Nephron (organoid): Measurements from ENCODE around the gene NFKBIL1.

Experiments
- H3K27ac Mint-ChIP-seq, 3 experiments: 2 replicates each; pipeline ENCODE4 v1.8.0; 2020; ENCODE audit warnings: mixed read lengths in 3 of 3, mild to moderate bottlenecking in 2 of 3, moderate library complexity in 1 of 3
- H3K27me3 Mint-ChIP-seq: 2 replicates; pipeline ENCODE4 v1.8.0; 2021; ENCODE audit warnings: low read depth, mild to moderate bottlenecking, moderate library complexity, mixed read lengths
- H3K36me3 Mint-ChIP-seq: 2 replicates; pipeline ENCODE4 v1.8.0; 2020; ENCODE audit warnings: low read depth, mixed read lengths
- H3K4me1 Mint-ChIP-seq: 2 replicates; pipeline ENCODE4 v1.8.0; 2020; ENCODE audit warnings: mixed read lengths
- H3K4me3 Mint-ChIP-seq, 3 experiments: 2 replicates each; pipeline ENCODE4 v1.8.0; 2020; ENCODE audit warnings: mild to moderate bottlenecking in 3 of 3, mixed read lengths in 3 of 3, moderate library complexity in 2 of 3
- H3K9me3 Mint-ChIP-seq: 2 replicates; pipeline ENCODE4 v1.8.0; 2020; ENCODE audit warnings: mixed read lengths
- CTCF ChIP-seq, 3 experiments: fragments of 200-600 bp; sonication (generic); IDR thresholded peaks; one replicate each; pipeline ENCODE4 v1.5.0; 2021; ENCODE audit warnings: antibody characterized with exemption in 3 of 3; ENCODE audit not compliant: unreplicated experiment in 3 of 3

The NFKBIL1 gene

GRCh38 chr6:31544676-31545075 is 2.7 kb upstream of the NFKBIL1 start:
- no peak for TF ChIP-seq CTCF (IDR thresholded peaks at IDR 0.05; ENCODE audit: unreplicated experiment in 3 of 3)
- peaks cover 27% of the 10 kb centered on the region for H3K36me3 Mint-ChIP-seq
- H3K4me1 Mint-ChIP-seq = peaks cover 48% of the 10 kb centered on the region
- peak overlapping the region in 2 of 3 experiments; percentile 3 to 30 for H3K27ac Mint-ChIP-seq
- no peaks in the 10 kb centered on the region for H3K9me3 Mint-ChIP-seq
- H3K27me3 Mint-ChIP-seq = no peaks in the 10 kb centered on the region
- peak overlapping the region; percentile 50 to 70 (median 54) for H3K4me3 Mint-ChIP-seq

DNA sequence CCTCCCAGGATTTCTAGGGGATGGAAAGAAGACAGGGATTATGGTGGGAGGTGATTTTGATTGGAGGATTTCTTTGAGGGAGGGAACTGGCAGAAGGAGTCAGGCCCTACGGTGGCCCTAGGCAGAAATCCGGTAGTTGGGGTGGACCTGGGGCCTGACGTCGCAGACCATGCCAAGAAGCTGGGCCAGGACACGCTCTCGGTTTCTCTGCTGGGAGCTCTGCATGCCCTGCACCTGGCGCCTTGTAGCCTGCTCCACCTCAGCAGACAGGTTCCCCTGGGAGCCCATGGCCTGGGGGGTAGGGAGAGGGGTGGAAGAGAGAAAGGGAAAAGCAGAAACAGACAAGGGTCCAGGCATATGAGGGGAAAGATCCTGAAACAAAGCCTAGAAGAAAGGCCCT is 2.1 kb upstream of the NFKBIL1 start:
- no peaks in the 10 kb centered on the region for H3K27me3 Mint-ChIP-seq
- H3K27ac Mint-ChIP-seq = peak overlapping the region in 2 of 3 experiments; percentile 5 to 48
- H3K36me3 Mint-ChIP-seq = peaks cover 24% of the 10 kb centered on the region
- no peaks in the 10 kb centered on the region for H3K9me3 Mint-ChIP-seq
- H3K4me3 Mint-ChIP-seq = peak overlapping the region; percentile 83 to 89 (median 84)
- H3K4me1 Mint-ChIP-seq = peaks cover 41% of the 10 kb centered on the region
- no peak for TF ChIP-seq CTCF (IDR thresholded peaks at IDR 0.05; ENCODE audit: unreplicated experiment in 3 of 3)

DNA sequence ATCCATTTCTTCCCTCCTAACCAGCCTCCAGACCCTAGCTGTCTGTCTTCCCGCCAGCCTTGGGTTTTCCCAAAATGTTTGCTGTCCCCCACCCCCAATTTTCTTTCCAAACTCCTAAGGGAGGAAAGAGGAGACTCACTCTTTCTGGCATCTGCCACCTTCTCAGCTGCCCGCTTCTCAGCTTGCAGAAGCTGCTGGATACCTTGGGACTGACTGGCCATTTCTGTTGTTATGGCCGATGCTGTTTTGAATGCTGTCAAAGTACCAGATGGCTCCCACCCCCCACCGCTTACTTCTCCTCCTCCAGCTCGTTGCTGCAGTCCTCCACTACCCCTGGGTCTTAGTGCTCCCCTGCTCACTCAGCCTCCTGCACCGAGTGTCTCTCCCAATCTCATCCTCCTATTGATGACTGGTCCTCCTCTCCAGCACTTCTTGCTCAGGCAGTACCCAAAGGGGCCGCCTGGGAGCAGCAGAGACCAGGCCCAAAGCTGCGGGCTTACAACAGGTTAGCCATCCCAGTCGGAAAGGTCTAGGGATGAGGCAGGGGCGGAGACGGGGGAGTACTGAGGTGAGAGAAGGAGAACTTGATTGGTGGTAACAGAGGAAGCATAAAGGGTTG is 960 bp upstream of the NFKBIL1 start, which contains the start of gene ATP6V1G2:
Gene ATP6V1G2 (minus strand): TSS at position 270 of the 619 bp plus-strand sequence. CDS start 49 bp downstream, at position 221.
- Mint-ChIP-seq H3K4me3 (peak within 1 kb of the TSS; percentile 83 to 89 (median 84)), H3K4me1 (peaks cover 34% of the 10 kb centered on the region), H3K36me3 (peaks cover 23% of the 10 kb centered on the region), H3K27me3 (no peaks in the 10 kb centered on the region), H3K27ac (peak within 1 kb of the TSS; percentile 29 to 89 (median 77)), H3K9me3 (no peaks in the 10 kb centered on the region)
- peak; percentile 92 to 98 (median 95) for TF ChIP-seq CTCF (IDR thresholded peaks at IDR 0.05; ENCODE audit: unreplicated experiment in 3 of 3)

DNA sequence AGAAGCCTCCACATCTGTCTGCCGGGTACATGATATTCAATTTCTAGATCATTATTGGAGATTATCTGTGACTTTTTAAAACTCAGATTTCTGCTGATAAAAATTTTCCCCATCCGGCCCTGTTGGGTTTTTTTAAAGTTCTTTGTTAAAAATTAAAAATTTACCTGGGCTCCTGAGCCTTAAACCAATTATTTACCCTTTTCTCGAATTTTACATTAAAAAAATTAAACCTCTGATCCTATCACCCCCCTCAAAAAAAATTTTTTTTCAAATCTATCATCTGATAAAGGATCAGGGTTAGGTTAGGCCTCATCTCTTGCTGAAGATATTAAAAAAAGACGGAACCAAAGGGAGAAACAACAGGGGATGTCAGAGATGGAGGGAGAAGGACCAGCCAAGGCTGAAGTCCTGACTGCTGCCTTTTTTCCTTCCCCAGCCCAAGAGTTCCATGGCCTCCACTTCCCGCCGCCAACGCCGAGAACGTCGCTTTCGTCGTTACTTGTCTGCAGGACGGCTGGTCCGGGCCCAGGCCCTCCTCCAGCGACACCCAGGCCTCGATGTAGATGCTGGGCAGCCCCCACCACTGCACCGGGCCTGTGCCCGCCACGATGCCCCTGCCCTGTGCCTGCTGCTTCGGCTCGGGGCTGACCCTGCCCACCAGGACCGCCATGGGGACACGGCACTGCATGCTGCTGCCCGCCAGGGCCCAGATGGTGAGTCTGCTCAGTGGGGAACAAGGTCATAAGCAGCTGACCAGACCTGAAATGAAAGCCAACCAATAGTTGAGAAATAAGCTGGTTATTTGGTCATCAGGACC is 527 bp downstream of the NFKBIL1 start:
- no peaks in the 10 kb centered on the region for H3K27me3 Mint-ChIP-seq
- peak overlapping the region; percentile 29 to 89 (median 77) for H3K27ac Mint-ChIP-seq
- H3K4me3 Mint-ChIP-seq = peak overlapping the region; percentile 83 to 89 (median 84)
- H3K4me1 Mint-ChIP-seq = peaks cover 34% of the 10 kb centered on the region
- no peaks in the 10 kb centered on the region for H3K9me3 Mint-ChIP-seq
- peaks cover 24% of the 10 kb centered on the region for H3K36me3 Mint-ChIP-seq
- no peak for TF ChIP-seq CTCF (IDR thresholded peaks at IDR 0.05; ENCODE audit: unreplicated experiment in 3 of 3)

DNA sequence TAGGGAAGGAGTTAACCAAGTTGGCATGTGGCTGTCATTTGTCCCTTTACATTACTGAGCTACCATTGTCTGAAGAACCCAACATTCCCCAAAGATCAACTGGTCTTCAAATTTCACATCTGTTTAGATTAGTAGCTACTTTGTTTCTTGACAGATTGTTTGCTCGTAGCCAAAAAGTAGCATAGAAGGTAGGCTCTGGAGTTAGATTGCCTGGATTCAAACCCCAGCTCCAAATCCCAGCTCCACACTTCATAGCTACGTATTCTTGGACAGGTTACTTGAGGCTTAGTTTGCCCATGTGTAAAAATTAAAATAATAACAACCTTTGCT is 1.1 kb downstream of the NFKBIL1 start:
- no peak for TF ChIP-seq CTCF (IDR thresholded peaks at IDR 0.05; ENCODE audit: unreplicated experiment in 3 of 3)
- H3K27ac Mint-ChIP-seq = peak overlapping the region in 2 of 3 experiments; percentile 40 to 89
- peaks cover 34% of the 10 kb centered on the region for H3K4me1 Mint-ChIP-seq
- peaks cover 28% of the 10 kb centered on the region for H3K36me3 Mint-ChIP-seq
- no peaks in the 10 kb centered on the region for H3K27me3 Mint-ChIP-seq
- peak overlapping the region; percentile 73 to 89 (median 83) for H3K4me3 Mint-ChIP-seq
- H3K9me3 Mint-ChIP-seq = no peaks in the 10 kb centered on the region
